ENCODE measurements around the gene AP1S3.
"Not testable (repeated sequence)": the region's sequence is repeated elsewhere in the genome, so short reads cannot be mapped to it uniquely, and the experiment has no call there.

Gene AP1S3

GRCh38 chr2:223837287-223838061, at the start of gene AP1S3:
AP1S3 (minus strand) TSS chr2:223837582; CDS start chr2:223837450, 132 bp downstream.
- peak; percentile 18 to 34 for DNase-seq

DNA sequence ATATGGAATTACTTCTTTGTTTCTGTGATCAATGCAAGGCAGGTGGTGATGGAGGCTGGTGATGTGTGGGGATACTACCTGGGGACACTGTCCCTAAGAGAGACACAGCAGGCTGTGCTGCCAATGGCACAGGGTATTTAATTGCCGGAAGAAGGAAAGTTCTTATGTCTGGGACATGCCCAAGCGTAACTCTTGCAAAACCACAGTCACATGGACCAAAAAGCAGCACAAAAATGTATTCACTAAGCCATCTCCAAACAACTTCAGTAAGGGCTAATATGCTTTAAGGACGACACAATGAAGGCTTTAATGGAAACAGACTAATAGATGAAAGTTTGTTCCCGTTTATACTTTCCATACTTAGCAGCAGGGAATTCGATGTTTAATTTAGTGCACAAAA, 49.7 kb upstream of the AP1S3 start:
- DNase-seq = no peak

GRCh38 chr2:223886726-223887125, 49.3 kb upstream of the AP1S3 start:
- DNase-seq = no peak

DNA sequence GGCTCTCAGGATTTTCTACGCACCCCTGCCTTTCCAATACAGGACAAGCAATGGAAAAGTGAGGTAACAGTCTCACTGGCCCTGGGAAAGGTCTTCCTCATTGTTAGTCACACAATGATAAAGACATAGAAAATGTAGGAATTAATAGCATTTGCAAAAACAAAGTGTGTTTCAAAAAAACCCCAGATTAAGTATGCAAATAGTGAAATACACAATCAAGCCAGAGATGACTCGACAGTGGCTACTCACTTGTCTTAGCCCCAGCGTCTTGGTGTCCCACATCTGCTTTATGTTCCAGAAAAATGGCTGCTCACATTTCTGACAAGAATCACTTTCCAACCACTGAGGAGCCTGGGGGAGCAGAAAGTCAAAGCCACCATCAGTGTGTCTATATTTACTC, 47.0 kb upstream of the AP1S3 start:
- DNase-seq = no peak

DNA sequence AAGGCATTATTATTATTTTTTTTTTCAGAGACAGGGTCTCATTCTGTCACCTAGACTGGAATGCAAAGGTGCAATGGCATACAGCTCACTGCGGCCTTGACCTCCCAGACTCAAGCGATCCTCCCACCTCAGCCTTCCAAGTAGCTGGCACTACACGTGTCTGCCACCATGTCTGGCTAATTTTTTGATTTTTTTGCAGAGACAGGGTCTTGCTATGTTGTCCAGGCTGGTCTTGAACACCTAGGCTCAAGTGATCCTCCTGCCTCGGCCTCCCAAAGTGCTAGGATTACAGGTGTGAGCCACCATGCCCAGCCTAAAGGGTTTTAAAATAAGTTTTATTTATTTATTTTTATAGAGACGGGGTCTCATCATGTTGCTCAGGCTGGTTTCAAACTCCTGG, 45.3 kb upstream of the AP1S3 start:
- no peak for DNase-seq

DNA sequence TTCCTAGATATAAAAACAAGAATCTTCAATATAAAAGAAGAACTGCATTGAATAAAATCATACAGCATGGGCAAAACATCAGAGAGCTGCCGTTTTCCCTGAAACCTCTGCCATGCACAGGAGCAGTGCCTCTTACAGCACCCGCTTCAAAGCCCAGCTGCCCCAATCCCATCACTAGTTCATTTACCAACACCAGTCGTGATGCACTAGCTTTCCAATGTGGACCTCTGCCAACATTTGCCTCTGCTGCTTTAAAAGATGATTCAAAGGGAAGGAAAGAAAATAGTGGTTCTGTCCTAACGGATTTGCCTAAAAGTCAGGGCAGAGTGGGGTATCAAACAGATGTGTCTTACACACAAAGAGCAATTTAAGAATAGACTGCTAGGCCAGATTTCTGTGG, 43.4 kb upstream of the AP1S3 start:
- no peak for DNase-seq

- DNase-seq = no peak
These were observed 40.5 kb upstream of the AP1S3 start for GRCh38 chr2:223877721-223878410.

DNA sequence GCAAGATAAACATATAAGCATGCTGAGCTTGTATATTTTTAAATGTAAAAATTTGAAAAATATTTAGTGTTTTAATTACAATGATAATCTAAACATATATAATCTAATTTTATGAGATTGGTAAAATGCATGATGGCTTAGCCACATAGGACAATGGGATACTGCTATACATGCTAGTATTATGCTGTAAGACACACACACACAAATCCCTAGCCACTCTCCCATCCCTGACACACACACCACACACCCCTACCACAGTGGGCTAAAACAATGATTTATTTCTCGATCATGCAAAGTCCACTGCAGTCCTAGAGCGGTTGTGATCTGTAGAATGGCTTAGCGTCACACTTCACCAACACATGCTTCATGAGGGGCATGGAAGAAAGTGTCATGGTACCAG, 36.3 kb upstream of the AP1S3 start:
- DNase-seq = no peak

DNA sequence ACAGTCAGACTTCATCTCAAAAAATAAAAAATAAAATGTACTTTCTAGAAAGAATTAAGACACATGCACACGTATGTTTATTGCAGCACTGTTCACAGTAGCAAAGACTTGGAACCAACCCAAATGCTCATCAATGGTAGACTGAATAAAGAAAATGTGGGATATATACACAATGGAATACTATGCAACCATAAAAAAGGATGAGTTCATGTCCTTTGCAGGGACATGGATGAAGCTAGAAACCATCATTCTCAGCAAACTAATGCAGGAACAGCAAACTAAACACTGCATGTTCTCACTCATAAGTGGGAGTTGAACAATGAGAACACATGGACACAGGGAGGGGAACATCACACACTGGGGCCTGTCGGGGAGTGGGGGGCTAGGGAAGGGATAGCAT, 35.4 kb upstream of the AP1S3 start:
- not testable (repeated sequence) for DNase-seq

GRCh38 chr2:223871661-223872060, 34.3 kb upstream of the AP1S3 start:
- DNase-seq = not testable (repeated sequence)

DNA sequence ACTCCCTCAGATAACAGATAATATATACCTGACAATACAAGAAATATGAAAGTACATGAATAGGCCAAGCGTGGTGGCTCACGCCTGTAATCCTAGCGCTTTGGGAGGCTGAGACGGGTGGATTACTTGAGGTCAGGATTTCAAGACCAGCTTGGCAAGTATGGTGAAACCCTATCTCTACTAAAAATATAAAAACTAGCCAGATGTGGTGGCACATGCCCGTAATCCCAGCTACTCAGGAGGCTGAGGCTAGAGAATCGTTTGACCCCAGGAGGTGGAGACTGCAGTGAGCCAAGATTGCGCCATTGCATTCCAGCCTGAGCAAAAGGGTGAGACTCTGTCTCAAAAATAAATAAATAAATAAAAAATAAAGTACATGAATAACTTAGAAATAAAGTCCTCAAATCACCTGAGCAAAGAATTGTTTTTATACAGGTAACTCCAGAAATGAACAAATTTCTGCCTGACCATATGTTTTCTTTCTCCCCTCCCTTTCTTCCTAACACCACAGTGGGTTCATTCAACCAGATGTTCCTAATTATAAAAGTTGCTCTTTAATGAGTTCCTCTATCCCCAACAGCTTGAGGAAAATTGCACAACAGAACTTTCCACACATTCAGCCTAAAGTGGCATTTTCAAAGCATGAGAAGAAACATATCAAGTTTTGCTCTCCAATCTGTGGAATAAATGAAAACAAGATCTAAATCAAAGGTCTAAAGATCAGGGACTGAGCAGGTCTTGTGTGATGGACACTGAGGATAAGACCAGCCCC, 33.6 kb upstream of the AP1S3 start:
- DNase-seq = no peak

DNA sequence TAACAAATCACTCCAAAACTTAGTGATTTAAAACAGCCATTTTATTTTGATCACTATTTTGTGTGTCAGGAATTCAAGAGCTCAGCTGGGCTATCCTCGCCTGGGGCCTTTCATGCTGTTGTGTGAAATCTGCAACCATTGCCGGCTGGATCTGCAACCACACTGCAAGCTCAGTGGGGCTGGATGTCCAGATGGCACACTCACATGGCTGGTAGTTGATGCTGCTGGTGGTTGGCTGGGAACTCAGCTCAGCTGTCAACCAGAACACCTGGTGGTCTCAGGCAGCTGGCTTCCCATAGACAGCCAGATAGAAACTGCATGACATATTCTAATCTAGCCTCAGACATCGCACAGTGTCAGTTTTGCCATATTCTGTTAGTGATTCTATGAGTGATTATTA, 30.6 kb upstream of the AP1S3 start:
- no peak for DNase-seq

DNA sequence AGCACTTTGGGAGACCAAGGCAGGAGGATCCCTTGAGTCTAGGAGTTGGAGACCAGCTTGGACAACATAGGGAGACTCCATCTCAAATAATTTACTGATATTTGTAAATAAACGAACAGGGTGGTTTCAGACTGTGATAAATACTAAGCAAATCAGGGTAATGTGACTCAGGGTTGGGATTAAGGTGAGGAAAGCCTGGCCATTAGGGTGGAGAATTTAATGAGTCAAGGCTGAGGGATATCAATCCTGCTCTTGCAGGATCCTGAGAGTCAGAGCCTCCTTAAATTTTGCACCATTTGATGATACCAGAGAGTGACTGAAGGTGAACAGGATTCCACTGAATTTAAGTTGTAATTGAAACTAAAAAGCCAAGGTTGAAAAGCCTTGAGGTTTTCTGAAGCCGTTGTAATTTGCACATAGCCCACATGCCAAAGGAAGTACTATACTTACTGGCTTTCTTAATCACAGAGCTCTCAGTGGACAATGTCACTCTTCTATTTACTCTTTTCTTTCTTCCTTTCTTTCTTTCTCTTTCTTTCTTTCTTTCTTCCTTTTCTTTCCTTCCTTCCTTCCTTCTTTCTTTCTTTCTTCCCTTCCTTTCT, 28.6 kb upstream of the AP1S3 start:
- DNase-seq = no peak

- DNase-seq = no peak
These were observed 27.7 kb upstream of the AP1S3 start for GRCh38 chr2:223865124-223865523.

- no peak for DNase-seq
These were observed 26.1 kb upstream of the AP1S3 start for GRCh38 chr2:223863491-223863890.

DNA sequence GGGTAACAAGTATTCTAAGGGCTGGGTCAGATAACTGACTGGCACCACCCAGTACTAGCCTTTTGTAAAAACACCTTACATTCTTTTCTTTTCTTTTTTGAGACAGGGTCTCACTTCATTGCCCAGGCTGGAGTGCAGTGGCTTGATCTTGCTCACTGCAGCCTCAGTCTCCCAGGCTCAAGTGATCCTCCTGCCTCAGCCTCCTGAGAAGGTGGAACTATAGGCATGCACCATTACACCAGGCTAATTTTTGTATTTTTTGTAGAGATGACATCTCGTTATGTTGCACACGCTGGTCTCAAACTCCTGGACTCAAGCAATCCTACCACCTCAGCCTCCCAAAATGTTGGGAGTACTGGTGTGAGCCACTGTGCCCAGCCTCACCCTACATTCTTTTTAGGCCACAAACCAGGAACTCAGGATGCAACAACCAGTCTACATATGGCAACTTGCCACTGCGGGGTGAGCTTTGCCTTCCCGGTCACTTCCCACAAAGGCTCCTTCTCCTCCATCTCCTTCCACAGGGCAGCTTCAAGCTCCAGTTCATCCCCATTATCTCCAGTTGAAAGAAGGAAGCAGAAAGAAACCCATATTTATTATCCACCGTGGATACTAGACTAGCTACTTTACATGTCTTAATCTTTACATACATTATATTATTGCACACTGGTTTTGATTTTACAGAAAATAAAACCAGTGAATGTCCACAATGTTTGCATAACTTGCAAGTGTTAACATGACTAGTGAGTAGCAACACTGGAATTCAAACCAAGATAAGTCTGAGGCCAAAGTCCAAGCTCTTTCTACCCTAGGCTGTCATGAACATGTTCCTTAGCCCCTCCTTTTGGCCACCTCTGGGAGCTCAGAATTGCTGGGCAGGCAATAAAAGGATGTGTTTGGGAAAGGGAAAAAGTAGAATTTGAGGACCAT, 23.7 kb upstream of the AP1S3 start:
- no peak for DNase-seq

DNA sequence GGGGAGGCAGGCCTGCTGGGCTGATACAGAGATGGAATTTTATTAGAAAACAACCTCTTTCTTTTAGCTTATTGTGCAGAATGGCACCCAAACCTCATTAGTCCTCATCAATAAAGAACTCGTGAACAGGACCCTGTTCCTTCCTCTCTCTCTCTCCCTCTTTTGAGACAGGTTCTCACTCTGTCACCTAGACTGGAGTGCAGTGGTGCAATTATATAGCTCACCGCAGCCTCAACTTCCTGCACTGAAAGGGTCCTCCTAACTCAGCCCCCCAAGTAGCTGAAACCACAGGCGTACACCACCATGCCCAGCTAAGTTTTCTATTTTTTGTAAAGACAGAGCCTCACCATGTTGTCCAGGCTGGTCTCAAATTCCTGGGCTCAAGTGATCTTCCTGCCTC, 21.7 kb upstream of the AP1S3 start:
- DNase-seq = no peak

- DNase-seq = no peak
These were observed 19.2 kb upstream of the AP1S3 start for GRCh38 chr2:223856584-223856983.

GRCh38 chr2:223856021-223856420, 18.6 kb upstream of the AP1S3 start:
- no peak for DNase-seq

DNA sequence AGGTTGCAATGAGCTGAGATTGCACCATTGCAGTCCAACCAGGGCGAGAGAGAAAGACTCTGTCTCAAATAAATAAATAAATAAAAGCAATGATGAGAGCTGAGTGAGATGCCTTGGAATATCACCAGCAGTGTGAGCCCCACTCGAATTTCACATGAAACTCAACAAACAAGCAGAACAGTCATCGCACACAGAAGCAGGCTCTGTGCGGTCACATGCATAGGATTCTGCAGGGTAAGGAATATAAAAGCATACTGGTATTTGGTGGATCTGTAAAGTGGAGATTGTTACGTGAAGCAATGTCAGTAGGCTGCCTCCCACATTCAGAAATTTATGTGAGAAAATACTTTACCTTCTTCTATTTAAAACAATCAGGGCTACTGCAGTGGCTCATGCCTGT, 18.0 kb upstream of the AP1S3 start:
- no peak for DNase-seq

DNA sequence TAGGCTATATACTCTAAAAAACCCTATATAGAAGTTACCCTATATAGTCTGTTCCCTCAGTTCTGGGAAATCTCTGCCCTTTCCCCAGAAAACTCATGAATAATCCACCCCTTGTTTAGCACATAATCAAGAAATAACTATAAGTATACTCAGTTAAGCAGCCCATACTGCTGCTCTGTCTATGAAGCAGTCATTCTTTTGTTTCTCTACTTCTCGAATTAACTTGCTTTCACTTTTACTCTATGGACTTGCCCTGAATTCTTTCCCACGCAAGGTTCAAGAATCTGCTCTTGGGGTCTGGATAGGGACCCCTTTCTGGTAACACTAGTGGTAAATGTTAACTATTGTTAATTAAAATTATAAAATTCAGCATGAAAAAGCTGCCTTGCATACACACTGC, 17.4 kb upstream of the AP1S3 start:
- no peak for DNase-seq

GRCh38 chr2:223853425-223853837, 16.0 kb upstream of the AP1S3 start:
- no peak for DNase-seq

Measured in bone marrow (tissue), 2 donors.